Measurements from ENCODE around the gene TPPP3.

- TF ChIP-seq CTCF (IDR thresholded peaks at IDR 0.05) (no peak), POLR2A (IDR thresholded peaks at IDR 0.05) (no peak)
Observed at GRCh38 chr16:67442581-67443255, 49.4 kb upstream of the TPPP3 start.

All from esophagus squamous epithelium (tissue), 4 donors.